GM15510 (cell line): ENCODE data around the gene RIPK4.

Experiments used
- POLR2A ChIP-seq: IDR thresholded peaks from 3 replicates; pipeline ENCODE4 v1.6.1; 2011; ENCODE audit warnings: borderline replicate concordance; ENCODE audit not compliant: insufficient read length; ENCODE audit errors: extremely low read depth

The RIPK4 gene

GRCh38 chr21:41707960-41708330 is 58.9 kb downstream of the RIPK4 start:
- no peak for TF ChIP-seq POLR2A

DNA sequence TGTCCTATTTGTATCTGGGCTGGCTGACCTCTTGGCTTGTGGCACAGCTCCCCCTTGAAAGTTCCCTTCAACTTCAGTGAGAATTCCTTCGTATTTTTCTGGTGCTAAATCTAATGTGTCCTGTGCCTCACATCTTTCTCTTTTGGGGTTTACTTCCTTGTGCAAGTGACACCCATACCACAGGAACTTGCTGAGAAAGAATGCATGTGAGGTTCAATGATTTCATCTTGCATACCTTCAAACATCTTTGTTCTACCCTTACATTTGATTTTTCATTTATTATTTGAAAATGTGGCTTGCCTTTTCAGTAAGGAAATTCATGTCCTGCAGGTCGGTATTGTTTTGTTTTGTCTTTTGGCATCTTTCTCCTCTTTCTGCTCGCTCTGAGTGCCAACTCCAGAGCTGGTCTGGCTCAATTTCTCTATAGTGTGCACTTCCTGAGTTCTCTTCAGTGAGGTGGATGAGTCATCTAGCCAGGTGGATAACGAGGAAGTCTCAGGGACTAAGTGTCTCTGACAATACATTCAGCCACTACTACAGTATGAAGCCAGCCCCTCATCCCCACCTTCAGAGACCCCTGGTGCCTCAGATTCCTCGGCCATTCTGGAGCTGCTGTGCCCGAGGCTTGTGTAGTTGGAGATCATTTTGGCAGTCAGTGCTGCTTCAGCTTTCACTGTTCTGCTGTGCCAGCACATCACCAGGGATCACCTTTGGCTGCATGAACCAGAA is 59.5 kb downstream of the RIPK4 start:
- no peak for TF ChIP-seq POLR2A

GRCh38 chr21:41706678-41707077 is 60.2 kb downstream of the RIPK4 start:
- no peak for TF ChIP-seq POLR2A

- TF ChIP-seq POLR2A: no peak
Observed at GRCh38 chr21:41706263-41706639, 60.6 kb downstream of the RIPK4 start.

GRCh38 chr21:41705546-41706262 is 61.1 kb downstream of the RIPK4 start:
- TF ChIP-seq POLR2A: no peak

- no peak for TF ChIP-seq POLR2A
Observed at GRCh38 chr21:41703857-41704501, 62.9 kb downstream of the RIPK4 start.

- no peak for TF ChIP-seq POLR2A
Observed at GRCh38 chr21:41701749-41702148, 65.1 kb downstream of the RIPK4 start.

DNA sequence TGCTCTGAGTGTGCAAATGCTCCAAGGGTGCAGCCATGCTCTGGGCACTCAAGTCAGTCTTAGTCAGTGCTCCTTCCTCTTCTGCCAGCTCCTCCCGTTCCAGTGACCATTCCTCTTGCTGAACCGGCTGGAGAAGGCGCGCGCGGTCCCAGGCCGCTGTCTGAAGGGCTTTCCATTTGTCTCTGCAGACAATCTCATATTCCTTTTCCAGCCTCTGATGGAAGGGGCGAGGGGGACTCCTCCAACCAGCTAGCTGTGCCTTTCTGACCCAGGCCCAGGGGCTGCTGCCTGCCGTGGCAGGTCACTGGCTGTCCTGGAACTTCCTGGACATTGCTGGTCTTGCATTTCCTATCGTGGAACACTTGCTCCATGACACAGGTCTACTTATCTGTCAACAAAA is 67.5 kb downstream of the RIPK4 start:
- no peak for TF ChIP-seq POLR2A

GRCh38 chr21:41698071-41698470 is 68.8 kb downstream of the RIPK4 start:
- no peak for TF ChIP-seq POLR2A

- no peak for TF ChIP-seq POLR2A
Observed at GRCh38 chr21:41695513-41695912, 71.3 kb downstream of the RIPK4 start.

DNA sequence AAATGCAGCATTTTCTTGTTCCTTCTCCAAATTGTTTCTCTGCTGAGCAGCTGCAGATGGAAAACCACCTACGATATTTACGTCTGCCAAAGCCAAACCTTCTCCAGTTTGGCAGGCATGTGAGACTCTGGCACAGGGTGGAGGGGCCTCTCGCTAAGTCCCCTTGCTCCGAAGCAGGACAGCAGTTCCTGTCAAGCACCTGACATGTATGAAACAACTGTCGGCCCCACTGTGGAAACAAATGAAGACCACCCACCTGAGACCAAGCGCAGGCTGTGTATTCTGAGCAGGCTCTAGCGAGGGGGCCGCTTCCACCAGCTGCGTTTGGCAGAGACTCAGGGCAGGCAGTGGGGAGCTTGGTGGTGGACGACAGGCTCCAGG is 74.7 kb downstream of the RIPK4 start:
- no peak for TF ChIP-seq POLR2A

GRCh38 chr21:41691205-41692184 is 75.4 kb downstream of the RIPK4 start:
- no peak for TF ChIP-seq POLR2A
